ENCODE data around the gene SDK1.

Gene SDK1

GRCh38 chr7:4073052-4073451 lies 772.0 kb downstream of the SDK1 start:
- in situ Hi-C loops (cut with MboI; ENCODE audit: low pct_unique_long_range_greater_than_20kb, low sequenced_read_pairs, unreplicated experiment), result no loop called here
- no peak for DNase-seq (ENCODE audit: low spot score)
- TF ChIP-seq CTCF (IDR thresholded peaks at IDR 0.05; ENCODE audit: extremely low read depth, insufficient read depth, missing control alignments), result no peak

GRCh38 chr7:4073750-4074149 lies 772.7 kb downstream of the SDK1 start:
- no peak for TF ChIP-seq CTCF (IDR thresholded peaks at IDR 0.05; ENCODE audit: extremely low read depth, insufficient read depth, missing control alignments)
- no peak for DNase-seq (ENCODE audit: low spot score)
- in situ Hi-C loops (cut with MboI; ENCODE audit: low pct_unique_long_range_greater_than_20kb, low sequenced_read_pairs, unreplicated experiment), result no loop called here

- in situ Hi-C loops (cut with MboI; ENCODE audit: low pct_unique_long_range_greater_than_20kb, low sequenced_read_pairs, unreplicated experiment), result no loop called here
- no peak for TF ChIP-seq CTCF (IDR thresholded peaks at IDR 0.05; ENCODE audit: extremely low read depth, insufficient read depth, missing control alignments)
Measured at GRCh38 chr7:4074407-4074806, 773.4 kb downstream of the SDK1 start.

GRCh38 chr7:4074994-4075393 lies 773.9 kb downstream of the SDK1 start:
- in situ Hi-C loops (cut with MboI; ENCODE audit: low pct_unique_long_range_greater_than_20kb, low sequenced_read_pairs, unreplicated experiment), result no loop called here
- TF ChIP-seq CTCF (IDR thresholded peaks at IDR 0.05; ENCODE audit: extremely low read depth, insufficient read depth, missing control alignments), result no peak
- DNase-seq (ENCODE audit: low spot score), result no peak

More at GRCh38 chr7:4074407-4074806, 773.4 kb downstream of the SDK1 start:
- no peak for DNase-seq (ENCODE audit: low spot score)

- in situ Hi-C loops (cut with MboI; ENCODE audit: low pct_unique_long_range_greater_than_20kb, low sequenced_read_pairs, unreplicated experiment), result no loop called here
- no peak for TF ChIP-seq CTCF (IDR thresholded peaks at IDR 0.05; ENCODE audit: extremely low read depth, insufficient read depth, missing control alignments)
- DNase-seq (ENCODE audit: low spot score), result no peak
Measured at GRCh38 chr7:4076701-4077294, 775.7 kb downstream of the SDK1 start.

- no peak for TF ChIP-seq CTCF (IDR thresholded peaks at IDR 0.05; ENCODE audit: extremely low read depth, insufficient read depth, missing control alignments)
- DNase-seq (ENCODE audit: low spot score), result no peak
- in situ Hi-C loops (cut with MboI; ENCODE audit: low pct_unique_long_range_greater_than_20kb, low sequenced_read_pairs, unreplicated experiment), result no loop called here
Measured at GRCh38 chr7:4077980-4078379, 776.9 kb downstream of the SDK1 start.
